SU-DHL-6 (cell line): Measurements from ENCODE around the gene TYW1B.
"Not testable (repeated sequence)": the region's sequence is repeated elsewhere in the genome, so short reads cannot be mapped to it uniquely, and the experiment has no call there.

ENCODE experiments used
- H2AFZ ChIP-seq: fragments of 200-600 bp; sonication (generic); 2 replicates; pipeline ENCODE4 v1.6.1; 2014; ENCODE audit warnings: low read depth, mild to moderate bottlenecking, moderate library complexity, mixed read lengths, antibody characterized with exemption, low read length; ENCODE audit not compliant: severe bottlenecking
- H3F3A ChIP-seq: fragments of 200-600 bp; shearing (Covaris generic); 2 replicates; pipeline ENCODE4 v1.6.0; 2016; ENCODE audit warnings: antibody characterized with exemption, mild to moderate bottlenecking; ENCODE audit not compliant: insufficient read depth
- H3K27ac ChIP-seq: fragments of 200-600 bp; sonication (generic); 2 replicates; pipeline ENCODE4 v1.5.1; 2016; ENCODE audit warnings: low read depth, mild to moderate bottlenecking, low read length, moderate library complexity, mixed read lengths
- H3K27me3 ChIP-seq: fragments of 200-600 bp; sonication (generic), shearing (Covaris generic); 2 replicates; pipeline ENCODE4 v1.6.0; 2014; ENCODE audit warnings: mild to moderate bottlenecking, low read length
- H3K36me3 ChIP-seq: fragments of 200-600 bp; sonication (generic); 2 replicates; pipeline ENCODE4 v1.6.1; 2014; ENCODE audit warnings: mild to moderate bottlenecking, low read length, mixed read lengths
- H3K4me2 ChIP-seq: fragments of 300-600, 200-600 bp; shearing (Covaris generic), sonication (generic); 2 replicates; pipeline ENCODE4 v1.6.0; 2014; ENCODE audit warnings: low read length, low read depth, mild to moderate bottlenecking; ENCODE audit not compliant: poor library complexity, severe bottlenecking
- H3K4me3 ChIP-seq: fragments of 200-600 bp; sonication (generic); 2 replicates; pipeline ENCODE4 v1.5.1; 2014; ENCODE audit warnings: antibody characterized with exemption, low read length, mild to moderate bottlenecking, mixed read lengths; ENCODE audit not compliant: insufficient read depth, poor library complexity, severe bottlenecking
- H3K79me2 ChIP-seq: fragments of 200-600 bp; sonication (generic); 2 replicates; pipeline ENCODE4 v1.6.1; 2014; ENCODE audit warnings: mild to moderate bottlenecking, low read length, moderate library complexity; ENCODE audit not compliant: insufficient read depth
- H3K9ac ChIP-seq: fragments of 200-600 bp; sonication (generic); 2 replicates; pipeline ENCODE4 v1.7.0; 2014; ENCODE audit warnings: mild to moderate bottlenecking, low read length
- H3K9me2 ChIP-seq: fragments of 200-600 bp; sonication (generic); replicated peaks from 2 replicates; pipeline ENCODE4 v1.6.1; 2014; ENCODE audit warnings: low read length; ENCODE audit not compliant: insufficient read depth
- H3K9me3 ChIP-seq: fragments of 200-600 bp; sonication (generic); 2 replicates; pipeline ENCODE4 v1.6.1; 2014; ENCODE audit warnings: low read length, mixed read lengths; ENCODE audit not compliant: insufficient read depth
- H4K20me1 ChIP-seq: fragments of 200-600 bp; sonication (generic); 2 replicates; pipeline ENCODE4 v1.6.1; 2014; ENCODE audit warnings: low read depth, mild to moderate bottlenecking, antibody characterized with exemption, low read length, moderate library complexity, mixed read lengths
- EZH2phosphoT487 ChIP-seq: fragments of 200-600 bp; sonication (generic), shearing (Covaris generic); conservative IDR thresholded peaks from 2 replicates; pipeline ENCODE4 v1.6.1; 2018; ENCODE audit warnings: mild to moderate bottlenecking, antibody characterized with exemption, low read length, moderate library complexity, mixed read lengths
- TF ChIP-seq, protein P1 (sequence below): fragments of 200-600 bp; sonication (generic); IDR thresholded peaks from one replicate; pipeline ENCODE4 v1.5.1; 2017; ENCODE audit warnings: antibody characterized with exemption, mild to moderate bottlenecking, low read length, moderate library complexity; ENCODE audit not compliant: insufficient read depth, poor library complexity, severe bottlenecking

The TYW1B gene

DNA sequence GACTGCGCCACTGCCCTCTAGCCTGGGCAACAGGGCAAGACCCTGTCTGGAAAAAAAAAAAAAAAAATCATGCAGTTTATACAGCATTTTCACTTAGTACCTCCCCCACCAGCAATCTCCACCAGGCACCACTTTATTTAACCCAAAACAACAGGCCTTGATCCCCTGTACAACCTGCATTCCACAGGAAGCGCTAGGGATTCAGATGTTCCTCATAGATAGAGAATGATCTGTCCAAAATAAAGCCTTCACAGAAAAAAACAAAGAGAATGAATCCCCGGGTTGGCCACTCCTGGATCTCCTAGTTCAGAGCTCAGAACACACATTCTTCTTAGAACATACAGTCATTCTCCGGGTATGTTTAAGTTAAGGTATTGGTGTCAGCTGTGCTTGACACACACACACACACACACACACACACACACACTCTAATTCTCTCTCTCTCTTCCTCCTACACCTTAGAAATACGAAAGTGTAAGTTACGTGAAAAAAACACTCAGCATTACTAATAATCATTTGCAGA, 110.7 kb downstream of the TYW1B start:
- H2AFZ ChIP-seq, H4K20me1 ChIP-seq, H3K36me3 ChIP-seq, H3K9me3 ChIP-seq, H3K9me2 ChIP-seq, H3K27me3 ChIP-seq, H3K79me2 ChIP-seq, H3K9ac ChIP-seq, H3F3A ChIP-seq, H3K4me3 ChIP-seq, H3K4me2 ChIP-seq, H3K27ac ChIP-seq: not testable (repeated sequence)

DNA sequence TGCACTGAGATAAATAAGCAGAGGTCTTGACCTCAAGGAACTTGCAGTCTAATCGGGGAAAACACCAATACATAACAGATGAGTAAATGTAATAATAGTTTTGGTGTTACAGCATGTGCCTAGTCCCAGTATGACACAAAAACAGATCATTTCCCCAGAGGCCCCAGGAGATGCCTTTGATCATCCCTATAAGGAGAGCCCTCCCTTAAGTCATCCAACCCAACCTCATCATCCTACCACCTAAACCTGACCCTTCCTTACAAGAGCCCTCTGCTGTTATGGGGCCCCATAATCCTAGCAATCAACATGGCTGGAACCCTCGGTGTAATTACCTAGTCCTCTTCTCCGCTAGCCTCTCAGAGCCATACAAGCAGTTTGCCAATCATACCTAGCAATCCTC, 116.1 kb downstream of the TYW1B start:
- not testable (repeated sequence) for H3F3A ChIP-seq, H3K79me2 ChIP-seq, H3K36me3 ChIP-seq, H4K20me1 ChIP-seq, H3K4me2 ChIP-seq, H3K27ac ChIP-seq, H2AFZ ChIP-seq, H3K9me3 ChIP-seq, H3K9ac ChIP-seq, H3K4me3 ChIP-seq, H3K9me2 ChIP-seq, H3K27me3 ChIP-seq

DNA sequence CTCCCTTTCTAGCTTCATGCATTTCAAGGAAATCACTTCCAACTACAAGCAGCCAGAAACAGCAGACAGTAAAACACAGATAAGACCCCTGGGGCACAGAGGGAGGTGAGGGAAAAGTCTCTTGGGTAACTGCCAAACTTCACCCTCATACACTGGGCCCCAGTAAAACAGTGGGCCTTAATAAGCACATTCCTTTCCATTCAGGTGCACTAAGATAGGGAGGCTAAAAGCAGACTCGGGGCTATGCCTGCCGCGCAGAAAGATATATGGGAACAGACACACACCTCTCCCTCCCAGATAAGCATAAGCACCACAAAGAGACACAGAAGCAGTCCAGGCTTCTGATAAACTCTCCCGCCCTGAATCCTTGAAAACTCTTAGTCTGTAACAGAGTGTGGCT, 117.0 kb downstream of the TYW1B start:
- H3K36me3 ChIP-seq = no peaks in the 10 kb centered on the region
- no peak overlapping the region for H3K27ac ChIP-seq
- no peaks in the 10 kb centered on the region for H3K79me2 ChIP-seq
- H4K20me1 ChIP-seq = no peaks in the 10 kb centered on the region
- H3K4me2 ChIP-seq = no peak overlapping the region
- no peaks in the 10 kb centered on the region for H3K9me3 ChIP-seq
- no peaks in the 10 kb centered on the region for H3F3A ChIP-seq
- H3K4me3 ChIP-seq = no peak overlapping the region
- TF ChIP-seq, protein P1, sequence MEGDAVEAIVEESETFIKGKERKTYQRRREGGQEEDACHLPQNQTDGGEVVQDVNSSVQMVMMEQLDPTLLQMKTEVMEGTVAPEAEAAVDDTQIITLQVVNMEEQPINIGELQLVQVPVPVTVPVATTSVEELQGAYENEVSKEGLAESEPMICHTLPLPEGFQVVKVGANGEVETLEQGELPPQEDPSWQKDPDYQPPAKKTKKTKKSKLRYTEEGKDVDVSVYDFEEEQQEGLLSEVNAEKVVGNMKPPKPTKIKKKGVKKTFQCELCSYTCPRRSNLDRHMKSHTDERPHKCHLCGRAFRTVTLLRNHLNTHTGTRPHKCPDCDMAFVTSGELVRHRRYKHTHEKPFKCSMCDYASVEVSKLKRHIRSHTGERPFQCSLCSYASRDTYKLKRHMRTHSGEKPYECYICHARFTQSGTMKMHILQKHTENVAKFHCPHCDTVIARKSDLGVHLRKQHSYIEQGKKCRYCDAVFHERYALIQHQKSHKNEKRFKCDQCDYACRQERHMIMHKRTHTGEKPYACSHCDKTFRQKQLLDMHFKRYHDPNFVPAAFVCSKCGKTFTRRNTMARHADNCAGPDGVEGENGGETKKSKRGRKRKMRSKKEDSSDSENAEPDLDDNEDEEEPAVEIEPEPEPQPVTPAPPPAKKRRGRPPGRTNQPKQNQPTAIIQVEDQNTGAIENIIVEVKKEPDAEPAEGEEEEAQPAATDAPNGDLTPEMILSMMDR = no peak
- TF ChIP-seq EZH2phosphoT487 = no peak
- no peak overlapping the region for H2AFZ ChIP-seq
- no peaks in the 10 kb centered on the region for H3K9me2 ChIP-seq
- H3K27me3 ChIP-seq = no peaks in the 10 kb centered on the region
- H3K9ac ChIP-seq = no peak overlapping the region

DNA sequence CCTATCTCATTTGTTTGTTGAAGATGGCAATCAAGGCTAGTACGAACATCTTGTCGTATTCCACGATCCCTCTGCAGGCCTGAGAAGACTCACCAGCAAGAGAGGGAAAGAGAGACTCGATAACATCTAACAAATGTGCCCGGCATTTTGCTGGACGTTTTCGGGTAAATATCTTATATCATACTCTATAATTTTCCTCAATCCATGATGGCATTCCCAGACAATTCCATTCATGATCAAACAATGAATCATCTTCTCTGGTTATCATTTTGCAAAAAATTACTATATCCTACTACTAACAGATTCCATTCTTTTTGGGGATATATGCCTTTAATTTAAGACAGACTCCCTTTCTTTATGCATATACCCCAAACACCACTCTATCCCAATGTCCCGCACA, 118.1 kb downstream of the TYW1B start:
- Histone ChIP-seq H2AFZ (no peak overlapping the region), H3K79me2 (no peaks in the 10 kb centered on the region), H3K27me3 (no peaks in the 10 kb centered on the region), H4K20me1 (no peaks in the 10 kb centered on the region), H3K9ac (no peak overlapping the region), H3K4me2 (no peak overlapping the region), H3K27ac (no peak overlapping the region), H3K9me2 (no peaks in the 10 kb centered on the region), H3K36me3 (no peaks in the 10 kb centered on the region), H3K9me3 (no peaks in the 10 kb centered on the region), H3F3A (no peaks in the 10 kb centered on the region), H3K4me3 (no peak overlapping the region)
- TF ChIP-seq EZH2phosphoT487 = no peak
- TF ChIP-seq, protein P1 = no peak

DNA sequence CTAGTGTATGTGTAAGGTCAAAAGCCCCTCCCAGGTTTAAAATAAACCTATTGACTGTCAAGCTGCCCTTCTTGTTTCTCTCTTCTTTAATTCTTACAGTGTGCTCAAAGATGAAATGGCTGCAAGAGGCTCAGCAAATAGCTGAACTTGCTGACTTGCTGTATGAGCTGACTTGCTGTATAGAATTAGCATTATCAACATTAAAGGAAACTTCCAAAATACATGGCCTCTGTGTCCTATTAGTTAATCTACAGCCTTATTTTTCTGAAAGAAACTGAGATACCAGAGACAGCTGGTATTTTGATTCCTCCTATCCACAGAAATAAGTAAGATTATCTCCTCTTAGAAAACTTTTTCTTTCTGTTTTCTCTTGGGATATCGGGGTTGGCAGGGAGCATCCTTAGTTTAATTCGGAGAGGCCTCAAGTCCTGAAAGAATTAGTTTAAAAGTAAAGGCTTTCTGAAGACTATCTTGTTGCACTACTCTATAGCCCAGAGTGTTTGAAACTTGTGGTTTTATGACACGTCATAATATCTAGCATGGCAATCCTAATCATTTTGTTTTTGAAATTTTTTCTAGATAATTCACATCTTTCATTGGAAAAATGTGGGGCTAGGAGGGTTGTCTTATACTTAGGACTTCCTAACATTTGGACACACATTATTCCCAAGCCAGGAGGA, 119.5 kb downstream of the TYW1B start:
- not testable (repeated sequence) for H3K27ac ChIP-seq

More for the DNA sequence above, 119.5 kb downstream of the TYW1B start:
- not testable (repeated sequence) for H3F3A ChIP-seq, H3K36me3 ChIP-seq, H3K79me2 ChIP-seq, H3K27me3 ChIP-seq, H4K20me1 ChIP-seq, H3K4me3 ChIP-seq, H3K9me3 ChIP-seq, H2AFZ ChIP-seq, H3K9me2 ChIP-seq, H3K9ac ChIP-seq, H3K4me2 ChIP-seq
